D721Med (cell line): ENCODE results near the gene WASF2.
"Not testable (repeated sequence)": the region's sequence is repeated elsewhere in the genome, so short reads cannot be mapped to it uniquely, and the experiment has no call there.

Experiments used
- DNase-seq: peaks from one replicate; pipeline ENCODE4 v3.0.0; 2011; ENCODE audit warnings: low spot score; ENCODE audit not compliant: insufficient read length
- FAIRE-seq: peaks from 2 replicates; lab custom pipeline; 2011; peaks lifted over from hg19 to GRCh38; lab: Jason Lieb, UNC
- TF ChIP-seq, protein P1 (sequence below): IDR thresholded peaks from 2 replicates; pipeline ENCODE4 v1.5.1; 2012; ENCODE audit warnings: mild to moderate bottlenecking, control low read depth; ENCODE audit not compliant: insufficient read depth; ENCODE audit errors: missing control alignments

The WASF2 gene

DNA sequence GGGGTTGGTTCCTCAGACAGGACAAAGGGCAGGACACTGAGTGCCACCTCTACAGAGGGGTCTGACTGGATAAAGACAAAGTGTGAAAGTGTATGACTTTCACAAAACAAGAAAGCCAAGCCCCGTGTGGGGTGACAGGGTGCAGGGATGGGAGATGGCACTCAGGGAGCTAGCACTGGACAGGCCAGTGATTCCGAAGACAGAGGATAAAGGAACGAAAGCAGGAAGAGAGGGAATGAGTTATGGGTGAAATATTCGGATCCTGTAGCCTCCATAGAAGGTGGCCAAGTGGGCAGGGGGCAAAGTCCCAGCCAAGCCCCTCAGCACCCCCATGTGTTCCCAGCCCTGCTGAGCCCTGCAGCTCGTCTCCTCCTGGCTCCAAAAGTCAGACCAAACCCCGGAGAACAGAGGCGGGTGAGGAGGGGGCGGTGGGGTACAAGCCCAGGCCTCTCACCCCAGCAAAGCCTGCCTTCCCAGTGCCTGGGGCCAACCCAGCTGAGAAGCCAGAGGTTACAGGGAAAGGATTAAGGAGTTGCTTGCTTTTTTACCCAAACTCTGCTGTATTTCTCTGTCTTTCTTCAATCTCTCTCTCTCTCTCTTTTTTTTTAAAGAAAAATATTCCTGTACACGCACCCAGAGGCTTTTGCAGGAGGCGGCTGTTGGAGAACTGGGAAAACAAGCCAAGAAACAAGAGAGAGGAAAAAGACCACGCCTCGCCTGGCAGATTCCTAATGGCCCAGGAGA is 14.0 kb upstream of the WASF2 start:
- no peak for FAIRE-seq
- DNase-seq, result peak; percentile 13
- TF ChIP-seq, protein P1, sequence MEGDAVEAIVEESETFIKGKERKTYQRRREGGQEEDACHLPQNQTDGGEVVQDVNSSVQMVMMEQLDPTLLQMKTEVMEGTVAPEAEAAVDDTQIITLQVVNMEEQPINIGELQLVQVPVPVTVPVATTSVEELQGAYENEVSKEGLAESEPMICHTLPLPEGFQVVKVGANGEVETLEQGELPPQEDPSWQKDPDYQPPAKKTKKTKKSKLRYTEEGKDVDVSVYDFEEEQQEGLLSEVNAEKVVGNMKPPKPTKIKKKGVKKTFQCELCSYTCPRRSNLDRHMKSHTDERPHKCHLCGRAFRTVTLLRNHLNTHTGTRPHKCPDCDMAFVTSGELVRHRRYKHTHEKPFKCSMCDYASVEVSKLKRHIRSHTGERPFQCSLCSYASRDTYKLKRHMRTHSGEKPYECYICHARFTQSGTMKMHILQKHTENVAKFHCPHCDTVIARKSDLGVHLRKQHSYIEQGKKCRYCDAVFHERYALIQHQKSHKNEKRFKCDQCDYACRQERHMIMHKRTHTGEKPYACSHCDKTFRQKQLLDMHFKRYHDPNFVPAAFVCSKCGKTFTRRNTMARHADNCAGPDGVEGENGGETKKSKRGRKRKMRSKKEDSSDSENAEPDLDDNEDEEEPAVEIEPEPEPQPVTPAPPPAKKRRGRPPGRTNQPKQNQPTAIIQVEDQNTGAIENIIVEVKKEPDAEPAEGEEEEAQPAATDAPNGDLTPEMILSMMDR, result no peak

DNA sequence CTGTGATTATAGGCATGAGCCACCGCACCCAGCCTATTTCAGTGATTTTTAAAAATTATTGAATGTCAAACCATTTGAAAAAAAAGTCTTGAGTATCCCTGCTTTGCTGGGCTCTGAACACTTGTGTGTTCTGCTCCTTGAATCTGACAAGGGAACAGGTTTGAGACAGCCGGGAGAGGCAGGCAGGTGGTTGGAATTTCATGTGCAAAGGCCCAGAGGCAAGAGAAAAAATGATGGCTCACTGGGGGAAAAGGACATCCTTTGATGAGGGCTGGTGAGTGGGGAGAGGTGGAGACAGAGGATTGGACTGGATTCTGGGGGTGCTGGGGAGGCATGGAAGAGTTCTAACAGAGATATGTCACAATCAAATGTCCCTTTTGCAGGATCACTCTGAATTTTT is 13.1 kb upstream of the WASF2 start:
- DNase-seq (peak; percentile 11), FAIRE-seq (no peak)
- TF ChIP-seq, protein P1, result no peak

DNA sequence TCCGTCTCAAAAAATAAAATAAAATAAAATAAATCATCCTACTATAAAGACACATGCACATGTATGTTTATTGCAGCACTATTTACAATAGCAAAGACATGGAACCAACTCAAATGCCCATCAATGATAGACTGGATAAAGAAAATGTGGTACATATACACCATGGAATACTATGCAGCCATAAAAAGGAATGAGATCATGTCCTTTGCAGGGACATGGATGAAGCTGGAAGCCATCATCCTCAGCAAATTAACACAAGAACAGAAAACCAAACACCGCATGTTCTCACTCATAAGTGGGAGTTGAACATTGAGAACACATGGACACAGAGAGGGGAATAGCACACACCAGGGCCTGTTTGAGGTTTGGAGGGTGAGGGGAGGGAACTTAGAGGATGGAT is 11.2 kb upstream of the WASF2 start:
- FAIRE-seq, DNase-seq: not testable (repeated sequence)

DNA sequence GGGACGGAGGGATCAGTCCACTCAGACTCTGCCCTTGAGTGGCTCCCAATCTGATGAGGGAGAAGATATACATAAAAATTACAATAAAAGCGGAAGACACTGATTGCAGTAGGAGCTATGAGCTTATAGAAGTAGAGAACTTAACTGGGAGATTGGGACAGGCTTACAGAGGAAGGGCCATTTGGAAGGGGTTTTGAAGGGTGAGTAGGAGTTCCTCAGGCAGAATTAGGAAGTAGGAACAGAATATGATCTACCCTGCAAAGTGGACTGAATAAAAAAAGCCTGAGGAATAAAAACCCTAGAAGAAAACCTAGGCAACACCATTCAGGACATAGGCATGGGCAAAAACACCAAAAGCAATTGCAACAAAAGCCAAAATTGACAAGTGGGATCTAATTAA is 9.2 kb upstream of the WASF2 start:
- TF ChIP-seq, protein P1, result no peak
- FAIRE-seq (no peak), DNase-seq (no peak)

DNA sequence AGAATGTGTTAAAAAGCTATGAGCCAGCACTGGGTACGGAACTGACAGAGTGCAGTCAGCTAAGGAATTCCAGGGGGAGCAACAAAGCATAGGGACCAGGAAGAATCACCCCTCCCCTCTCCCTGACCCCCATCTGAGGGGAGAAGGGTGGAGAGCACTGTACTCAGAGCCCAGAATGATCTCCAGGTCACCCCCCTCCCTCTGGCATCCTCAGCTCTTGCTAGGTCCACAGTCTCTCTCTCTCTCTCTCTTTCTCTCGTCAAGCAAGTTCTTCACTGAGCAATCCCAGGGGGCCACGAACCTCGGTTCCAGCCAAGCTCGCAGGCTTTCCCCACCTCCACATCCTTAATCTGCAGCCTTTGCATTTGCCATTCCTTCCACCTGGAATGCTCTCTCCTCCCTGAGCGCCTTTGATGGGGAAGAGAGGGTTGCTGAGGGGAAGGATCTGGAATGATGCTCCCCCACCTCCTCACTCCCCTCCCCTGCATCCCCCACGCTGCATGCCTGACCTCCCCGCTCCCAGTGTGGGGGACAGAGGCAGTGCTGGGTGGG is 6.7 kb upstream of the WASF2 start:
- no peak for DNase-seq
- no peak for FAIRE-seq
- TF ChIP-seq, protein P1, result peak; percentile 12

DNA sequence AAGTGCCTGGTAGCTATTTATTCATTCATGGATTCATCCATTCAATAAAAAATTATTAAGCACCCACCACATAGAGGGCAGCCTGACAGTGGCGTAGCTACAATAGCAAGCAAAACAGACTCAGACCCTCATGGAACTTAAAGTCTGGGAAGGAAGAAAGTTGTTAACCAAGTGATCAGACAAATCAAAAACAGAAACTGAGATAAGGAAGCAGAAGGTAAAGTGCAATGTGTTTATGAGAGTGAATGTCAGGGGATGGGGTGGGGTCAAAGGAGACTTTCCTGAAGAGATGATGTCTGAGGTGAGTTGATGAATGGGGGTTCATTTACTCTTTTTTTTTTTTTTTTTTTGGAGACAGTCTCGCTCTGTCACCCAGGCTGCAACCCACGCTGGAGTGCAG is 2.8 kb upstream of the WASF2 start:
- TF ChIP-seq, protein P1, result no peak
- FAIRE-seq (no peak), DNase-seq (no peak)

DNA sequence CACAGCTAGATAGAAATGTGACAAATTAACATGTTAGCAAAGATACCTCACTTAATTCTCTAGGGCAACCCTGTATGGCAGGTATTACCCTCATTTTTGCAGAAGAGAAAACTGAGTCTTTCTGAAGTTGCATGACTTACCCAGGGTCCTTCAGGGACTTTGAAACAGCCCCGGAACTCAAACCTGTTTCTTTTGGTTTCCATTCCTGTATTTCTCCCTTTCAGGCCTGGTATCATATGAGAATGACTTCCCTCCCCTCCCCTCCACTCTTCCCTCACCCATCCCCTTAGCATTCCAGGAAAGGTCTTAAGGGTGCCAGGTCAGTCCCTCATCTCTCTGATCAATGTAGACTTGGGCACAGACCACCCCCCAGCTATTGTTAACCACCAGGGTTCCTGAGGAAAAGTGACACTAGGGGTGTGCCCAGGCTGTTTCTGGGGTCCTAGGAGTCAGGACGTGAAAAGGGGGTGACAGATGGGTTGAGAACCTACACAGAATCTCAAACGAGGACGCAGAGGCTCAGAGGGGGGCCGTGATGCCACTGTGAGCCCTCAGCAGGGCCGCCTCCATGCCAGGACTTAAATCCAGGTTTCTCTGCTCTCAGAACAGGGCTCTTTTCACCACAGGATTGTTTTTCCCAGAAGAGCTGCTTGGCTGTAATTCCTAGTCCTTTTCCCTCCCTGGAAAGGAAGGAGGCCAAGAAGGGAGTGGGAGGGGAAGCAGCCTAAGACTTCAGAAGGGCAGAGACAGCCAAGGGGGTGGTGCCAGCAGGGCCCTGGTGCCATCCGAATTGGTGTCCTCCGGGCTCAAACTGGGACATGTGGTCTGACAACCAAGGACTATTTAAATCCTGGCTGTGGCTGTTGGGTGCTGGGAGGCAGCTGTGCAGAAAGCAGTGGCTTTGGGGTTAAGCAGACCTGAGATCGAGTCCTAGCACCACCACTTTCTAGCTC is 2.1 kb upstream of the WASF2 start:
- DNase-seq, result no peak
- no peak for FAIRE-seq
- TF ChIP-seq, protein P1, result no peak
